ENCODE results near the gene SNRNP48. TPM values are rescaled to one million over a fixed set of nuclear protein-coding genes. Genes with fewer than 3 reads are reported as not detected.

The SNRNP48 gene
- total RNA-seq, 1 donor from 2014 or later: 13.3 TPM

- Mint-ChIP-seq H3K36me3 (ENCODE audit: low read depth, unreplicated experiment) (no peaks in the 10 kb centered on the region), H3K4me1 (ENCODE audit: unreplicated experiment) (no peaks in the 10 kb centered on the region), H3K27ac (ENCODE audit: unreplicated experiment) (no peak overlapping the region), H3K9me3 (ENCODE audit: unreplicated experiment) (no peaks in the 10 kb centered on the region), H3K4me3 (ENCODE audit: unreplicated experiment) (no peak overlapping the region), H3K27me3 (ENCODE audit: unreplicated experiment) (no peaks in the 10 kb centered on the region)
- DNase-seq (ENCODE audit: low spot score): no peak
- TF ChIP-seq CTCF (IDR thresholded peaks at IDR 0.05; ENCODE audit: unreplicated experiment): no peak
These were observed 57.5 kb downstream of the SNRNP48 start for GRCh38 chr6:7647504-7647903.

- no peaks in the 10 kb centered on the region for H3K27me3 Mint-ChIP-seq (ENCODE audit: unreplicated experiment)
- no peak for DNase-seq (ENCODE audit: low spot score)
- no peaks in the 10 kb centered on the region for H3K9me3 Mint-ChIP-seq (ENCODE audit: unreplicated experiment)
- no peaks in the 10 kb centered on the region for H3K4me1 Mint-ChIP-seq (ENCODE audit: unreplicated experiment)
- H3K36me3 Mint-ChIP-seq (ENCODE audit: low read depth, unreplicated experiment): no peaks in the 10 kb centered on the region
- no peak for TF ChIP-seq CTCF (IDR thresholded peaks at IDR 0.05; ENCODE audit: unreplicated experiment)
- H3K27ac Mint-ChIP-seq (ENCODE audit: unreplicated experiment): no peak overlapping the region
- no peak overlapping the region for H3K4me3 Mint-ChIP-seq (ENCODE audit: unreplicated experiment)
These were observed 59.2 kb downstream of the SNRNP48 start for GRCh38 chr6:7649037-7649810.

GRCh38 chr6:7650878-7651277 lies 60.9 kb downstream of the SNRNP48 start:
- Mint-ChIP-seq H3K4me1 (ENCODE audit: unreplicated experiment) (no peaks in the 10 kb centered on the region), H3K36me3 (ENCODE audit: low read depth, unreplicated experiment) (no peaks in the 10 kb centered on the region), H3K9me3 (ENCODE audit: unreplicated experiment) (no peaks in the 10 kb centered on the region), H3K4me3 (ENCODE audit: unreplicated experiment) (no peak overlapping the region), H3K27me3 (ENCODE audit: unreplicated experiment) (peaks cover 3% of the 10 kb centered on the region), H3K27ac (ENCODE audit: unreplicated experiment) (no peak overlapping the region)
- no peak for DNase-seq (ENCODE audit: low spot score)
- no peak for TF ChIP-seq CTCF (IDR thresholded peaks at IDR 0.05; ENCODE audit: unreplicated experiment)

- TF ChIP-seq CTCF (IDR thresholded peaks at IDR 0.05; ENCODE audit: unreplicated experiment): no peak
- no peak overlapping the region for H3K27ac Mint-ChIP-seq (ENCODE audit: unreplicated experiment)
- no peaks in the 10 kb centered on the region for H3K4me1 Mint-ChIP-seq (ENCODE audit: unreplicated experiment)
- H3K9me3 Mint-ChIP-seq (ENCODE audit: unreplicated experiment): no peaks in the 10 kb centered on the region
- peaks cover 3% of the 10 kb centered on the region for H3K27me3 Mint-ChIP-seq (ENCODE audit: unreplicated experiment)
- DNase-seq (ENCODE audit: low spot score): no peak
- H3K4me3 Mint-ChIP-seq (ENCODE audit: unreplicated experiment): no peak overlapping the region
- no peaks in the 10 kb centered on the region for H3K36me3 Mint-ChIP-seq (ENCODE audit: low read depth, unreplicated experiment)
These were observed 63.0 kb downstream of the SNRNP48 start for GRCh38 chr6:7652957-7653356.

- Mint-ChIP-seq H3K4me3 (ENCODE audit: unreplicated experiment) (no peak overlapping the region), H3K27ac (ENCODE audit: unreplicated experiment) (no peak overlapping the region), H3K27me3 (ENCODE audit: unreplicated experiment) (peaks cover 9% of the 10 kb centered on the region), H3K36me3 (ENCODE audit: low read depth, unreplicated experiment) (no peaks in the 10 kb centered on the region), H3K9me3 (ENCODE audit: unreplicated experiment) (no peaks in the 10 kb centered on the region), H3K4me1 (ENCODE audit: unreplicated experiment) (no peaks in the 10 kb centered on the region)
- DNase-seq (ENCODE audit: low spot score): no peak
- TF ChIP-seq CTCF (IDR thresholded peaks at IDR 0.05; ENCODE audit: unreplicated experiment): no peak
These were observed 66.4 kb downstream of the SNRNP48 start for GRCh38 chr6:7656355-7656754.
